ENCODE data around the gene COL24A1. TPM values are rescaled to one million over a fixed set of nuclear protein-coding genes. Genes with fewer than 3 reads are reported as not detected.

COL24A1 gene
- total RNA-seq, 1 experiment from 2014 or later = 0.35 TPM

DNA sequence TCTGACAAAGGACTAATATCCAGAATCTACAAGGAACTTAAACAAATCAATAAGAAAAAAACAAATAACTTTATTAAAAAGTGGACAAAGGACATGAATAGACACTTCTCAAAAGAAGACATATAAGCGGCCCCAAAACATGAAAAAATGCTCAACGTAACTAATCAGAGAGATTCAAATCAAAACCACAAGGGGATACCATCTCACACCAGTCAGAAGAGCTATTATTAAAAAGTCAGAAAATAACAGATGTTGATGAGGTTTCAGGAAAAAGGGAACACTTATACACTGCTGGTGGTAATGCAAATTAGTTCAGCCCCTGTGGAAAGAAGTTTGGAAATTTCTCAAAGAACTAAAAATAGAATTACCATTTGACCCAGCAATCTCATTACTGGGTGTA lies 102.2 kb downstream of the COL24A1 start:
- H3K9ac ChIP-seq (ENCODE audit: extremely low read depth, insufficient read length, low read length) = no peak overlapping the region
- no peak overlapping the region for H3K23ac ChIP-seq (ENCODE audit: insufficient read length, low read depth, low read length)
- no peaks in the 10 kb centered on the region for H3K79me2 ChIP-seq (ENCODE audit: insufficient read depth, low read length)
- no peak overlapping the region for H3K56ac ChIP-seq (ENCODE audit: insufficient read length, low read depth, low read length)
- no peak overlapping the region for H3K4me2 ChIP-seq (ENCODE audit: insufficient read depth, insufficient read length, low read length)
- H2BK12ac ChIP-seq (ENCODE audit: insufficient read length, low read depth, low read length) = no peak overlapping the region
- no peak overlapping the region for H3K18ac ChIP-seq (ENCODE audit: insufficient read length, low read depth, low read length)
- Mint-ChIP-seq H3K4me1 (no peaks in the 10 kb centered on the region), H3K9me3 (no peaks in the 10 kb centered on the region), H3K27ac (no peak overlapping the region), H3K36me3 (ENCODE audit: insufficient read depth in 1 of 3, low read depth in 3 of 3) (no peaks in the 10 kb centered on the region), H3K4me3 (no peak overlapping the region), H3K27me3 (ENCODE audit: low read depth) (no peaks in the 10 kb centered on the region; the same call in 1 of the 2 replicates)
- no peaks in the 10 kb centered on the region for H3K4me1 ChIP-seq (ENCODE audit: insufficient read depth, low read length)
- no peak overlapping the region for H2BK5ac ChIP-seq (ENCODE audit: insufficient read length, low read length)
- no peak overlapping the region for H3K27ac ChIP-seq (ENCODE audit: insufficient read length, low read depth, low read length)
- no peak overlapping the region for H2BK120ac ChIP-seq (ENCODE audit: low read depth, low read length, poor library complexity, severe bottlenecking)
- no peak overlapping the region for H2AK5ac ChIP-seq (ENCODE audit: insufficient read length, low read length)
- no peak overlapping the region for H2BK20ac ChIP-seq (ENCODE audit: low read depth, low read length, poor library complexity, severe bottlenecking)
- H4K8ac ChIP-seq (replicated peaks; ENCODE audit: insufficient read length, low read depth, low read length) = no peak overlapping the region
- no peak overlapping the region for H4K5ac ChIP-seq (ENCODE audit: insufficient read length, low read depth, low read length)
- H4K20me1 ChIP-seq (ENCODE audit: control insufficient read depth, insufficient read depth, insufficient read length) = no peaks in the 10 kb centered on the region
- H3K23me2 ChIP-seq (ENCODE audit: insufficient read length, low read depth, low read length, poor library complexity, severe bottlenecking) = no peaks in the 10 kb centered on the region
- H2AFZ ChIP-seq (ENCODE audit: low read length) = no peak overlapping the region
- no peak overlapping the region for H4K91ac ChIP-seq (ENCODE audit: insufficient read length, low read depth, low read length)
- no peaks in the 10 kb centered on the region for H3K79me1 ChIP-seq (ENCODE audit: insufficient read depth, low read depth, low read length, poor library complexity, severe bottlenecking)
- no peak overlapping the region for H2BK15ac ChIP-seq (ENCODE audit: low read depth, low read length)
- no CpG with 5 or more reads among the region's 2 CpGs for WGBS (ENCODE audit: extremely low coverage, insufficient read length, low lambda C conversion rate)
- no peak overlapping the region for H3K4ac ChIP-seq (ENCODE audit: low read depth, low read length)
- H3T11ph ChIP-seq (ENCODE audit: low read length) = no peak overlapping the region
- DNase-seq = no peak
- no peaks in the 10 kb centered on the region for H3K9me3 ChIP-seq (ENCODE audit: control insufficient read depth, low read depth, low read length)
- TF ChIP-seq CTCF (conservative IDR thresholded peaks at IDR 0.05) = no peak
- H3K27me3 ChIP-seq (ENCODE audit: insufficient read depth, low read length) = no peaks in the 10 kb centered on the region
- no peak overlapping the region for H3K14ac ChIP-seq (ENCODE audit: insufficient read depth, low read length)
